SK-N-SH (cell line): Measurements from ENCODE around the gene NAGK.

ENCODE experiments used
- CTCF ChIP-seq: fragments of 200-600 bp; sonication (generic); IDR thresholded peaks from 2 replicates; pipeline ENCODE4 v1.6.1; 2017; ENCODE audit warnings: antibody characterized with exemption, mild to moderate bottlenecking, moderate library complexity
- GABPA ChIP-seq: IDR thresholded peaks from 2 replicates; pipeline ENCODE4 v1.4.0; 2012; ENCODE audit warnings: low read depth, mild to moderate bottlenecking
- MAX ChIP-seq: IDR thresholded peaks from 2 replicates; pipeline ENCODE4 v1.4.0; 2012; ENCODE audit warnings: low read depth
- POLR2AphosphoS5 ChIP-seq: IDR thresholded peaks from 2 replicates; pipeline ENCODE4 v1.6.1; 2012; ENCODE audit warnings: low read depth, low read length
- RAD21 ChIP-seq: IDR thresholded peaks from 2 replicates; pipeline ENCODE4 v1.6.1; 2012; ENCODE audit warnings: mild to moderate bottlenecking, low read length
- REST ChIP-seq: IDR thresholded peaks from 2 replicates; pipeline ENCODE4 v1.6.1; 2012; ENCODE audit warnings: mild to moderate bottlenecking, low read depth, low read length, moderate library complexity
- SMC3 ChIP-seq: IDR thresholded peaks from 2 replicates; pipeline ENCODE4 v1.6.1; 2012; ENCODE audit warnings: low read depth, low read length, improper control_type of control experiment

- peak; percentile 76 for TF ChIP-seq CTCF
- TF ChIP-seq GABPA: no peak
- no peak for TF ChIP-seq POLR2AphosphoS5
- peak; percentile 50 for TF ChIP-seq SMC3
- TF ChIP-seq RAD21: peak; percentile 59
- no peak for TF ChIP-seq REST
- no peak for TF ChIP-seq MAX
These were observed 31.9 kb downstream of the NAGK start for GRCh38 chr2:71100195-71100964.
